CD4-positive, alpha-beta memory T cell (primary cell): ENCODE data around the gene ZMYND15. TPM values are rescaled to one million over a fixed set of nuclear protein-coding genes. Genes with fewer than 3 reads are reported as not detected.

ENCODE experiments used
- polyA plus RNA-seq, 2 donors: library from polyadenylated mRNA; unstranded; fragments of 300-500 nt; fragmentation: Illumina TruSeq; gene quantifications; one replicate each; pipeline ENCODE4 v1.2.3, GENCODE V29; 2021
- total RNA-seq, 2 experiments: library from RNA; stranded (reverse); gene quantifications; one replicate each; pipeline ENCODE4 v1.2.3, GENCODE V29; 2021

Gene ZMYND15
- total and polyA plus RNA-seq, 4 experiments from 2014 or later = 0.15 to 0.44 (median 0.41) TPM; not detected in 1

Other genes with a start within 250 kb of the ZMYND15 start
- gene SPNS2, start 241.0 kb upstream of the ZMYND15 start, total RNA-seq = under 1 TPM; 0.11 to 0.12 TPM
- under 1 TPM; 0.24 to 0.29 TPM for gene SPNS2, start 241.0 kb upstream of the ZMYND15 start, polyA plus RNA-seq
- gene MYBBP1A, start 184.4 kb upstream of the ZMYND15 start, total RNA-seq = 10 to 100 TPM; 73.4 to 74.7 TPM
- 10 to 100 TPM; 12.5 to 35.2 TPM for gene MYBBP1A, start 184.4 kb upstream of the ZMYND15 start, polyA plus RNA-seq
- not detected for gene GGT6, start 179.3 kb upstream of the ZMYND15 start, total RNA-seq
- not detected for gene GGT6, start 179.3 kb upstream of the ZMYND15 start, polyA plus RNA-seq
- not detected for gene SMTNL2, start 155.3 kb upstream of the ZMYND15 start, total RNA-seq
- not detected for gene SMTNL2, start 155.3 kb upstream of the ZMYND15 start, polyA plus RNA-seq
- gene ALOX15, start 98.2 kb upstream of the ZMYND15 start, total RNA-seq = under 1 TPM in 1 of 2 experiments, not detected in 1; 0.49 TPM
- gene ALOX15, start 98.2 kb upstream of the ZMYND15 start, polyA plus RNA-seq = not detected
- gene PELP1, start 35.7 kb upstream of the ZMYND15 start, total RNA-seq = 10 to 100 TPM; 78.0 to 81.8 TPM
- 10 to 100 TPM in 1 of 2 donors, 1 to 10 TPM in 1; 6.0 to 11.1 TPM for gene PELP1, start 35.7 kb upstream of the ZMYND15 start, polyA plus RNA-seq
- 100 to 1,000 TPM; 340 to 341 TPM for gene ARRB2, start 29.2 kb upstream of the ZMYND15 start, total RNA-seq
- 10 to 100 TPM; 54.5 to 56.7 TPM for gene ARRB2, start 29.2 kb upstream of the ZMYND15 start, polyA plus RNA-seq
- 10 to 100 TPM; 31.7 to 35.4 TPM for gene MED11, start 8.4 kb upstream of the ZMYND15 start, total RNA-seq
- gene MED11, start 8.4 kb upstream of the ZMYND15 start, polyA plus RNA-seq = 10 to 100 TPM; 37.5 to 54.0 TPM
- 1 to 10 TPM; 3.2 to 3.4 TPM for gene CXCL16, start 95 bp downstream of the ZMYND15 start, total RNA-seq
- 1 to 10 TPM; 1.8 to 3.8 TPM for gene CXCL16, start 95 bp downstream of the ZMYND15 start, polyA plus RNA-seq
- not detected for gene TM4SF5, start 32.1 kb downstream of the ZMYND15 start, total RNA-seq
- not detected for gene TM4SF5, start 32.1 kb downstream of the ZMYND15 start, polyA plus RNA-seq
- gene VMO1, start 46.5 kb downstream of the ZMYND15 start, total RNA-seq = under 1 TPM in 1 of 2 experiments, not detected in 1; 0.50 TPM
- not detected for gene VMO1, start 46.5 kb downstream of the ZMYND15 start, polyA plus RNA-seq
- gene GLTPD2, start 49.1 kb downstream of the ZMYND15 start, total RNA-seq = not detected
- gene GLTPD2, start 49.1 kb downstream of the ZMYND15 start, polyA plus RNA-seq = not detected
- gene PSMB6, start 56.3 kb downstream of the ZMYND15 start, total RNA-seq = 10 to 100 TPM; 44.4 to 46.4 TPM
- 100 to 1,000 TPM; 235 to 462 TPM for gene PSMB6, start 56.3 kb downstream of the ZMYND15 start, polyA plus RNA-seq
- 10 to 100 TPM; 30.8 to 37.5 TPM for gene PLD2, start 67.3 kb downstream of the ZMYND15 start, total RNA-seq
- gene PLD2, start 67.3 kb downstream of the ZMYND15 start, polyA plus RNA-seq = 1 to 10 TPM; 1.9 to 5.0 TPM
- gene MINK1, start 93.5 kb downstream of the ZMYND15 start, total RNA-seq = 100 to 1,000 TPM; 134 to 139 TPM
- gene MINK1, start 93.5 kb downstream of the ZMYND15 start, polyA plus RNA-seq = 10 to 100 TPM in 1 of 2 donors, 1 to 10 TPM in 1; 4.3 to 43.6 TPM
- 1 to 10 TPM; 4.3 to 5.0 TPM for gene C17orf107, start 159.7 kb downstream of the ZMYND15 start, total RNA-seq
- gene C17orf107, start 159.7 kb downstream of the ZMYND15 start, polyA plus RNA-seq = under 1 TPM; 0.50 to 0.68 TPM
- gene CHRNE, start 163.3 kb downstream of the ZMYND15 start, total RNA-seq = 1 to 10 TPM in 1 of 2 experiments, under 1 TPM in 1; 0.64 to 1.3 TPM
- gene CHRNE, start 163.3 kb downstream of the ZMYND15 start, polyA plus RNA-seq = under 1 TPM; 0.08 to 0.21 TPM
- gene GP1BA, start 192.4 kb downstream of the ZMYND15 start, total RNA-seq = not detected
- not detected for gene GP1BA, start 192.4 kb downstream of the ZMYND15 start, polyA plus RNA-seq
- 10 to 100 TPM; 43.5 to 49.5 TPM for gene SLC25A11, start 200.2 kb downstream of the ZMYND15 start, total RNA-seq
- gene SLC25A11, start 200.2 kb downstream of the ZMYND15 start, polyA plus RNA-seq = 100 to 1,000 TPM in 1 of 2 donors, 10 to 100 TPM in 1; 55.1 to 101 TPM
- 100 to 1,000 TPM; 154 to 172 TPM for gene RNF167, start 200.4 kb downstream of the ZMYND15 start, total RNA-seq
- gene RNF167, start 200.4 kb downstream of the ZMYND15 start, polyA plus RNA-seq = 10 to 100 TPM; 52.4 to 61.5 TPM
- 100 to 1,000 TPM; 560 to 585 TPM for gene PFN1, start 208.7 kb downstream of the ZMYND15 start, total RNA-seq
- gene PFN1, start 208.7 kb downstream of the ZMYND15 start, polyA plus RNA-seq = 1,000 to 10,000 TPM; 2,226 to 2,605 TPM
- gene ENO3, start 211.3 kb downstream of the ZMYND15 start, total RNA-seq = 10 to 100 TPM; 16.2 to 21.8 TPM
- 1 to 10 TPM; 1.5 to 2.4 TPM for gene ENO3, start 211.3 kb downstream of the ZMYND15 start, polyA plus RNA-seq
- 10 to 100 TPM; 36.7 to 38.4 TPM for gene SPAG7, start 228.0 kb downstream of the ZMYND15 start, total RNA-seq
- gene SPAG7, start 228.0 kb downstream of the ZMYND15 start, polyA plus RNA-seq = 100 to 1,000 TPM in 1 of 2 donors, 10 to 100 TPM in 1; 94.1 to 133 TPM
- gene CAMTA2, start 247.8 kb downstream of the ZMYND15 start, total RNA-seq = 10 to 100 TPM; 63.0 to 84.8 TPM
- gene CAMTA2, start 247.8 kb downstream of the ZMYND15 start, polyA plus RNA-seq = 10 to 100 TPM in 1 of 2 donors, 1 to 10 TPM in 1; 4.6 to 25.4 TPM